Measurements from ENCODE around the gene IL5RA. TPM values are rescaled to one million over a fixed set of nuclear protein-coding genes. Genes with fewer than 3 reads are reported as not detected.

IL5RA gene
- total and polyA plus RNA-seq, 10 of the 15 experiments (the other 5 are each of a cell fraction or from before 2014, with no cell fraction given) = 0.04 to 0.53 (median 0.14) TPM; not detected in 6

GRCh38 chr3:3066910-3067309 lies 43.3 kb downstream of the IL5RA start (continued):
- TF ChIP-seq ZBTB11 (CRISPR knock-in tag; IDR thresholded peaks at IDR 0.05) = no peak

- ChIA-PET POLR2A (no interaction called here), SMC1A (ENCODE audit: uncharacterized antibody, unreplicated experiment) (interaction anchor here (1.2 kb wide), 1 partner anchor 22 kb away, joined by 4 read pairs; no protein-coding TSS in a partner anchor), RAD21 (ENCODE audit: unreplicated experiment) (no interaction called here), CTCF (no interaction called here)
- Histone ChIP-seq H3K36me3 (ENCODE audit: control insufficient read depth in 2 of 2, insufficient read depth in 2 of 2, low read length in 1 of 2) (no peaks in the 10 kb centered on the region), H4K20me1 (ENCODE audit: control insufficient read depth, insufficient read depth) (no peaks in the 10 kb centered on the region), H3K9ac (ENCODE audit: control insufficient read depth, insufficient read depth, low read length) (no peak overlapping the region), H3K27ac (ENCODE audit: control insufficient read depth, insufficient read depth) (no peak overlapping the region), H3K4me3 (no peak overlapping the region), H3K4me1 (ENCODE audit: control insufficient read depth, insufficient read depth, low read length) (no peaks in the 10 kb centered on the region), H3K79me2 (ENCODE audit: control insufficient read depth, insufficient read depth, low read length) (no peaks in the 10 kb centered on the region), H3K9me3 (replicated peaks; ENCODE audit: control insufficient read depth, insufficient read depth, low read length) (no peaks in the 10 kb centered on the region), H3K27me3 (replicated peaks in 1 of 2; ENCODE audit: control insufficient read depth in 2 of 2, insufficient read depth in 2 of 2, low read length in 1 of 2) (peaks cover 0 to 2% of the 10 kb centered on the region in 2 experiments; a peak in 1 of 4 replicates), H2AFZ (ENCODE audit: control insufficient read depth, low read depth, low read length) (no peak overlapping the region), H3K4me2 (ENCODE audit: control insufficient read depth, insufficient read depth) (no peak overlapping the region)
- DNase-seq (ENCODE audit: low read depth, low spot score) (no peak), ATAC-seq (peak; percentile 34), FAIRE-seq (no peak)
- intact Hi-C loops (cut with micrococcal nuclease; ENCODE audit: unreplicated experiment) (no loop called here), in situ Hi-C loops (cut with MboI) (no loop called here)
- no TSS peak for BruUV-seq (replicated peaks)
- no peak for TF ChIP-seq BMI1 (IDR thresholded peaks at IDR 0.05; ENCODE audit: borderline replicate concordance)
- no peak for TF ChIP-seq ZZZ3 (IDR thresholded peaks at IDR 0.05; ENCODE audit: control insufficient read depth, insufficient read length, low read depth)
- no peak for TF ChIP-seq GABPA (IDR thresholded peaks at IDR 0.05; ENCODE audit: low read depth)
- TF ChIP-seq IKZF2 (IDR thresholded peaks at IDR 0.05) = no peak
- no peak for TF ChIP-seq IRF5 (IDR thresholded peaks at IDR 0.05; ENCODE audit: borderline replicate concordance)
- no peak for TF ChIP-seq HCFC1 (IDR thresholded peaks at IDR 0.05; ENCODE audit: low read length)
- TF ChIP-seq BCL11A (IDR thresholded peaks at IDR 0.05; ENCODE audit: low read depth, low read length) = no peak
- no peak for TF ChIP-seq NR2C2 (IDR thresholded peaks at IDR 0.05; ENCODE audit: borderline replicate concordance, control insufficient read depth, insufficient read length, low read depth)
- TF ChIP-seq IRF3 (IDR thresholded peaks at IDR 0.05) = no peak
- TF ChIP-seq GATAD2B (conservative IDR thresholded peaks at IDR 0.05; ENCODE audit: low read depth) = no peak
- TF ChIP-seq YBX1 (IDR thresholded peaks at IDR 0.05) = no peak
- no peak for TF ChIP-seq SUPT20H (IDR thresholded peaks at IDR 0.05; ENCODE audit: borderline replicate concordance, control insufficient read depth, low read depth, low read length)
- TF ChIP-seq MXI1 (IDR thresholded peaks at IDR 0.05; ENCODE audit: low read depth, low read length) = no peak
- TF ChIP-seq NFYA (IDR thresholded peaks at IDR 0.05; ENCODE audit: borderline replicate concordance, low read depth, low read length) = no peak
- TF ChIP-seq FOXK2 (IDR thresholded peaks at IDR 0.05) = no peak
- WGBS (ENCODE audit: insufficient coverage, insufficient replicate concordance, low lambda C conversion rate, missing lambda C conversion rate) = 13% methylated on average over 2 of the region's 2 CpGs
Measured at GRCh38 chr3:3066378-3066777, 43.8 kb downstream of the IL5RA start.

Data from GM12878 (cell line).